Upper lobe of left lung (tissue), 4 donors: ENCODE measurements around the gene EEIG1.

Source experiments
- CTCF ChIP-seq, 6 experiments: fragments of 450-650 bp in 4 of 6; fragments of 200-600 bp in 2 of 6; sonication (generic) in 2 of 6; IDR thresholded peaks; one replicate each; pipeline ENCODE4 v1.5.1; 2016 to 2019; ENCODE audit warnings: antibody characterized with exemption in 6 of 6
- EP300 ChIP-seq, 4 donors: sonication (generic); formaldehyde crosslinking; IDR thresholded peaks; one replicate each; pipeline ENCODE4 v1.5.1; 2017; ENCODE audit warnings: antibody characterized with exemption in 4 of 4, control low read depth in 2 of 4

- TF ChIP-seq EP300 (IDR thresholded peaks at IDR 0.05) (no peak), CTCF (IDR thresholded peaks at IDR 0.05) (no peak)
Measured at GRCh38 chr9:127959841-127960409, 20.9 kb downstream of the EEIG1 start.
